ENCODE measurements around the gene PITX2.

Gene PITX2

GRCh38 chr4:110634350-110635162 lies 11.7 kb upstream of the PITX2 start (continued):
- TF ChIP-seq ZFP3 (tag by site-specific recombination; IDR thresholded peaks at IDR 0.05; ENCODE audit: low read depth) = no peak
- no peak for TF ChIP-seq GLI2 (tag by site-specific recombination; IDR thresholded peaks at IDR 0.05; ENCODE audit: borderline replicate concordance, low read depth)

DNA sequence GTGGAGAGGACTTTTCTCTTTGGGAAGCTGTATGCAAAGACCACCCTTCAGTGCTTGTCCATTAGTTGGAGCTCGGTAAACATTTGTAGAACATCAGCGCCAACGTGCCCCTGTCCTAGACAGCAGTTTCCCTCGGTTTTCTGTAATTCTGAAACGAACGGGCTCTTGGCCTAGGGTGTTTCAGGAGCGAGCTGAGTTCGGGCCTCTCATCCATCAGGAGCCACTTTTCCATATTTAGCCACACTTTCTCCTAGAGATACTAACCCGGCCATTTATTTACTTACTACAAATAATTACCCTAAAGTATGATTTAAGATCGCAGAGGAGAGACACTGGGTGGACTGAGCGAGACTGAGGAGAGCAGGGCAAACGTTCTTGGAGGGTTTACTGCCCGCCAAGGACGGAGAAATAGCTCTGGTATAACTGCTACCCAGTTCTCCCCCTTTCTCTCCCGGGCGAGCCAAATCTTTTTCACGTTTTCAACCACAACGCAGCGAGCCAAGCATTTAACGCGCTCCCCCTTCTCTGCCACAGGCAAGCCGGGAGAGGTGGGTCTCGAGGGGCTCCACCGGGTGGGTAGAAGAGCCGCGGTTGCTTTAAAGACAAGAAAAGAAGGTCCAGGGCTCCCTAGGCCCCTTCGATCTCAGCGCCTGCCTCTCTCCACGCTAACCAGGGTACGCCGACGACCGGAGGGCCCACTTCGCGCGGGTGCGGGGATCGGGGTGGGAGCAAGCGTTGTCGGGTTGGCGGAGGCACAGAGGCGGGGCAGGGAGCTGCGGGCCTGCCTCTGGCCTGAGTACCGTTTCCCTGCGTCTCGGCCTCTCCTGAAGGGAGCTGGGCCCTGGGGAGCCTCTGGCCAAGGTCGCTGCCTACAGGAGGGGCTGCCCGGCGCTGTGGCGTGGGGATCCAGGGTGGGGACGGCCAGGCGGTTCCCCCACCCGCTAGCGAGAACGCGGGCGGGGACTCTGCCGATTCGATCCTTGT lies 10.8 kb upstream of the PITX2 start:
- POLR2A ChIA-PET = no interaction called here
- Histone ChIP-seq H3K4me3 (ENCODE audit: low read depth, low read length) (no peak overlapping the region), H3K4me1 (ENCODE audit: control insufficient read depth, insufficient read depth, low read length) (no peaks in the 10 kb centered on the region), H3K27ac (ENCODE audit: extremely low read depth, low read depth, low read length) (no peak overlapping the region), H3K36me3 (ENCODE audit: control insufficient read depth in 2 of 2, insufficient read depth in 1 of 2, low read length in 2 of 2) (peaks cover 0 to 39% of the 10 kb centered on the region in 2 experiments; a peak in 1 of 3 replicates), H3K9me3 (ENCODE audit: control insufficient read depth, insufficient read depth, low read depth, low read length) (no peaks in the 10 kb centered on the region)
- peak; percentile 65 for TF ChIP-seq ZNF202 (tag by site-specific recombination; IDR thresholded peaks at IDR 0.05; ENCODE audit: borderline replicate concordance)
- no peak for TF ChIP-seq ZEB2 (tag by site-specific recombination; IDR thresholded peaks at IDR 0.05)
- CTCF ChIA-PET = interaction anchor here (0.7 kb wide), 1 partner anchor 293 kb away, joined by 3 read pairs; no protein-coding TSS in a partner anchor

- CTCF ChIA-PET = interaction anchor here (0.7 kb wide), 1 partner anchor 294 kb away, joined by 3 read pairs; no protein-coding TSS in a partner anchor
- no peak for TF ChIP-seq EGR2 (tag by site-specific recombination; IDR thresholded peaks at IDR 0.05; ENCODE audit: low read depth)
- TF ChIP-seq ZNF302 (tag by site-specific recombination; IDR thresholded peaks at IDR 0.05; ENCODE audit: low read depth) = no peak
- TF ChIP-seq ZNF175 (tag by site-specific recombination; IDR thresholded peaks at IDR 0.05) = no peak
- TF ChIP-seq HIC1 (tag by site-specific recombination; IDR thresholded peaks at IDR 0.05) = no peak
- TF ChIP-seq ZNF362 (tag by site-specific recombination; IDR thresholded peaks at IDR 0.05) = no peak
- no peak for TF ChIP-seq GLI2 (tag by site-specific recombination; IDR thresholded peaks at IDR 0.05; ENCODE audit: borderline replicate concordance, low read depth)
- TF ChIP-seq ZNF555 (tag by site-specific recombination; conservative IDR thresholded peaks at IDR 0.05) = no peak
- TF ChIP-seq PBX3 (CRISPR knock-in tag; IDR thresholded peaks at IDR 0.05) = no peak
- TF ChIP-seq SETDB1 (IDR thresholded peaks at IDR 0.05; ENCODE audit: insufficient read length, low read length) = no peak
- TF ChIP-seq ZNF561 (tag by site-specific recombination; IDR thresholded peaks at IDR 0.05; ENCODE audit: borderline replicate concordance) = no peak
- TF ChIP-seq ZNF391 (tag by site-specific recombination; IDR thresholded peaks at IDR 0.05; ENCODE audit: borderline replicate concordance, low read depth) = no peak
- TF ChIP-seq KLF17 (tag by site-specific recombination; IDR thresholded peaks at IDR 0.05) = no peak
- TF ChIP-seq ZNF112 (tag by site-specific recombination; IDR thresholded peaks at IDR 0.05) = no peak
- TF ChIP-seq ZNF155 (tag by site-specific recombination; IDR thresholded peaks at IDR 0.05) = no peak
- no peak for TF ChIP-seq ZNF2 (tag by site-specific recombination; IDR thresholded peaks at IDR 0.05)
- no peak for TF ChIP-seq ZNF19 (tag by site-specific recombination; IDR thresholded peaks at IDR 0.05; ENCODE audit: low read depth)
- TF ChIP-seq ZNF629 (tag by site-specific recombination; IDR thresholded peaks at IDR 0.05) = no peak
- TF ChIP-seq IKZF3 (tag by site-specific recombination; IDR thresholded peaks at IDR 0.05) = no peak
- TF ChIP-seq ZNF366 (tag by site-specific recombination; conservative IDR thresholded peaks at IDR 0.05) = no peak
Measured at GRCh38 chr4:110632506-110633357, 9.9 kb upstream of the PITX2 start.

More at GRCh38 chr4:110632506-110633357, 9.9 kb upstream of the PITX2 start:
- H3K4me3 ChIP-seq (ENCODE audit: low read depth, low read length) = no peak overlapping the region
- peaks cover 0 to 39% of the 10 kb centered on the region in 2 experiments; a peak in 1 of 3 replicates for H3K36me3 ChIP-seq (ENCODE audit: control insufficient read depth in 2 of 2, insufficient read depth in 1 of 2, low read length in 2 of 2)
- H3K27ac ChIP-seq (ENCODE audit: extremely low read depth, low read depth, low read length) = no peak overlapping the region
- H3K9me3 ChIP-seq (ENCODE audit: control insufficient read depth, insufficient read depth, low read depth, low read length) = no peaks in the 10 kb centered on the region
- no peaks in the 10 kb centered on the region for H3K4me1 ChIP-seq (ENCODE audit: control insufficient read depth, insufficient read depth, low read length)
- POLR2A ChIA-PET = no interaction called here
